KOPT-K1 (cell line): Measurements from ENCODE around the gene CFAP45.

Experiments
- H3K27ac ChIP-seq: fragments of 200-600 bp; sonication (generic); 2 replicates; pipeline ENCODE4 v1.5.1; 2016; ENCODE audit warnings: antibody characterized with exemption, mild to moderate bottlenecking, low read depth, low read length; ENCODE audit not compliant: poor library complexity, severe bottlenecking
- H3K36me3 ChIP-seq: fragments of 200-600 bp; sonication (generic); 2 replicates; pipeline ENCODE4 v1.5.1; 2017; ENCODE audit warnings: antibody characterized with exemption, mild to moderate bottlenecking, low read length, moderate library complexity; ENCODE audit not compliant: insufficient read depth
- H3K9me3 ChIP-seq: fragments of 200-600 bp; sonication (generic); 2 replicates; pipeline ENCODE4 v1.5.1; 2017; ENCODE audit warnings: antibody characterized with exemption, low read length, mild to moderate bottlenecking; ENCODE audit not compliant: insufficient read depth, poor library complexity, severe bottlenecking

The CFAP45 gene

DNA sequence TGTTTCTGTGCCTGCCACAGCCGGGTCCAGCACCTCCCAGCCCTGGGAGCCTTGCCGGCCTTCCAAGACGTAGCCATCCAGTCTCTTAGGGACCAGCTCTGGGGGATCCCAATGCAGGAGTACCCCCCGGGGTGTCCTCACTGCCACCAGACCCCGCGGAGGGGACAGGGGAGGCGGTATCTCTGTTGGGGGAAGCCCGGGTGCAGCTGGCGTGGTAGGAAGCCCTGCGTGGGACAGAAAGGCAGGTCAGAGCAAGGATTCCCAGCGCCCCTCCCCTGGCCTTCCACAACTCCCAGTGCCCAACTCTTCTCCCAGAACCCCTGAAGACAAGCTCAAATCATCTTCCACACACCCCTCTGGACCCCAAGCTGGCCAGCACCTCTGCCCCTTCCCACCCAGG lies 30.3 kb upstream of the CFAP45 start:
- Histone ChIP-seq H3K36me3 (no peaks in the 10 kb centered on the region), H3K9me3 (no peaks in the 10 kb centered on the region), H3K27ac (no peak overlapping the region)

DNA sequence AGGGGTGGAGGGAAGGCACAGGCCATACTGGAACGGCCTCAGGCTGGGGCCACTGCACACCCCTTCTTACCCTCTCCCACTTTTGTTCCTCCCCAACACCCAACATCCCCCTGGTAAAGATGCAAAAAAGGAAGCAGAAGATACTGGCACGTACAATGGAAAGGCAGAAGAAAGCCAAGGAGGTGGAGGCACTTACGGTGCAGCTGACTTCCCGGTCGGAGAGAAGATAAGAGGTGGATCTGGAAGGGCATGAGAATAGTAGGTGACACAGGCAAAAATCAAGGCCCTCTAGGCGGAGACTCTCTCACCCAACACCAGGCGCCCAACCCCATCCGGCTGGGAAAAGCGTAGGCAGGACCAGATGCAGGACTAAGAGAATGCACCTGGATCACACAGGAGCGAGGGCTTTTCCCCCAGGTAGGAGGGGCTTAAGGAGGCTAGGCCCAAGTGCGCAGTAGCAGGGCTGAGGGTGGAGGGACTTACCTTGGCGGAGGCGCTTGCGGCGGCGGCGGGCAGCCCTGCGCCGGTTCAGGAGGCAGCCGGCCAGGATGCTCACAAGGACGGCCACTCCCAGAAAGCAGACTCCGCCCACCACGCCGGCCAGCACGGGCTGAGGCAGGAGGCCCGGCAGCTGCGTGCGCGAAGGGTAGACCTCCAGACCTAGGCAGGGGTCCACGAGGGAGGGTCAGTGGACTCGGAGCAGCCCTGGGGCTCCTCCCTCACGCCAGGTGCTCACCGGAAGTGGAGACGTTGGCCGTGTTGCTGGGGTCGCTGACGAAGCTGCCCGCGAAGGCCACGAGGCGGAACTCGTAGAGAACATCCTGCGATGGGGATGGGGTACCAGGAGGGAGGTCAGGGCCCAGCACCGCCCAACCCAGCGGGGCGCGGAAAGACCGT lies 29.4 kb upstream of the CFAP45 start:
- Histone ChIP-seq H3K27ac (no peak overlapping the region), H3K36me3 (no peaks in the 10 kb centered on the region), H3K9me3 (no peaks in the 10 kb centered on the region)

DNA sequence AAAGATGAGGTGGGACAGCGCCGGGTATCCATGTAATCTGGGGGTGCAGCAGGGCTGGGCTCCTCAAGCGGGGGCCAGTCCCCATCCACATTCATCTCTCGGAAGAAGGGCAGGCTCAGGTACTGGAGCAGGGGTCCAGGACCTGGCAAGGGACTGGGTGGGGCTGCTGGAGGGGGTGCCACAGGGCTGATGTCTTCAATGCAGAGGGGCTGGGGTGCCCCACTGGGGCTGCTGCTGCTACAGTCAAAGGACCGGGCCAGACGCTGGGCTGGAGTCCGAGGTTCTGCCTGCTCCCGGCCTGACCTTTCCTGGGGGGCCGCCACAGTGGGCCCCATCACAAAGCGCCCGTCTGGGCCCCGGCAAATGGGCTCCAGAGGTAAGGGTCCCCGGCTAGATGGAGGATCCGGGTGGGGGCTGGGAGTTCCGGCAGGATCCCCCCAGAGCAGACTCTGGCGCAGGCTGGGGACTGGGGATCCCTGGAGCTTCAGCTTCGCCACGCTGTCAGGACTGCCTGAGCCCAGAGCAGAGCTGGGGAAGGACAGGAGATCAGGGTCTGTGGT lies 28.6 kb upstream of the CFAP45 start:
- H3K9me3 ChIP-seq: no peaks in the 10 kb centered on the region
- no peaks in the 10 kb centered on the region for H3K36me3 ChIP-seq
- no peak overlapping the region for H3K27ac ChIP-seq

- Histone ChIP-seq H3K9me3 (no peaks in the 10 kb centered on the region), H3K27ac (no peak overlapping the region), H3K36me3 (no peaks in the 10 kb centered on the region)
Measured at GRCh38 chr1:159927849-159928431, 28.0 kb upstream of the CFAP45 start.

GRCh38 chr1:159927211-159927848 lies 27.4 kb upstream of the CFAP45 start:
- Histone ChIP-seq H3K27ac (no peak overlapping the region), H3K9me3 (no peaks in the 10 kb centered on the region), H3K36me3 (no peaks in the 10 kb centered on the region)

- H3K9me3 ChIP-seq: no peaks in the 10 kb centered on the region
- peak overlapping the region; percentile 92 for H3K27ac ChIP-seq
- H3K36me3 ChIP-seq: peaks cover 10% of the 10 kb centered on the region
Measured at GRCh38 chr1:159925719-159926078, 25.7 kb upstream of the CFAP45 start.

- no peaks in the 10 kb centered on the region for H3K9me3 ChIP-seq
- H3K27ac ChIP-seq: peak within 1 kb of the TSS; percentile 92
- peaks cover 17% of the 10 kb centered on the region for H3K36me3 ChIP-seq
Measured at GRCh38 chr1:159924791-159925718, 25.1 kb upstream of the CFAP45 start, which contains the start of gene TAGLN2. Gene TAGLN2 (minus strand): TSS chr1:159925507. CDS start chr1:159920509, 4,998 bp downstream.

GRCh38 chr1:159924025-159924790 lies 24.2 kb upstream of the CFAP45 start:
- Histone ChIP-seq H3K9me3 (no peaks in the 10 kb centered on the region), H3K27ac (peak overlapping the region; percentile 92), H3K36me3 (peaks cover 25% of the 10 kb centered on the region)

GRCh38 chr1:159923203-159924024 lies 23.4 kb upstream of the CFAP45 start:
- peak overlapping the region; percentile 92 for H3K27ac ChIP-seq
- H3K36me3 ChIP-seq: peaks cover 33% of the 10 kb centered on the region
- no peaks in the 10 kb centered on the region for H3K9me3 ChIP-seq

DNA sequence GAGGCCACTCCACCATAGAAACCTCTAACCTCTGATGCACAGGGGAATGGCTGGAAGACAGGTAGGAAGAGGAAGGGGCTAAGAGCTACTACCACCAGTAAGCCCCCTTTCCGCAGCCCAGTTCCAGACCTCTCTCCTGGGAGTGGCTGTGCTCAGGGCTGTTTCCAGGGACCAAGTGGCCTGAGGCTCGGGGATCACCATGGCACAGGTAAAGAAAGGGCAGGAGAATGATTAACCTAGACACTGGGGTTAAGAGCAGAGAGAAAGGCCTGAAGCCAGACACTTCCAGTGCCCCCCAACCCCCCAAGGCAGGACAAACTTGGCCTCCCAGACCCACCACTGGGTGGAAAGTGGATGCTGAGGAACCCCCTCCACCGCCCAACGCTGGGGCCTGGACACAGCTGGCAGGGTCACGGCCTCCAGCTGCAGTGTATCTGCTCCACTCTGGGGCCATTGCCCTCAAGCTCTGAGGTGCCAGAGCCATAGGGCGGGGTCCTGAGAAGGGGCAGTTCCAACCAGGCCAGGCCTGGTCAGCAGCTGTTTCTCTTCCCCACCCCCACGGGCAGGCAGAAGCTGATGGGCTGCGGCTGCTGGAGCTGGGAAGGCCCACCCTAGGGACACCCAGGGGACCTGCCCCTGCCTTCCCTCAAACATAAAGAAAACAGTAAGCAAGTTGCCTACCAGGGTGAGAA lies 22.7 kb upstream of the CFAP45 start:
- H3K36me3 ChIP-seq: peaks cover 41% of the 10 kb centered on the region

DNA sequence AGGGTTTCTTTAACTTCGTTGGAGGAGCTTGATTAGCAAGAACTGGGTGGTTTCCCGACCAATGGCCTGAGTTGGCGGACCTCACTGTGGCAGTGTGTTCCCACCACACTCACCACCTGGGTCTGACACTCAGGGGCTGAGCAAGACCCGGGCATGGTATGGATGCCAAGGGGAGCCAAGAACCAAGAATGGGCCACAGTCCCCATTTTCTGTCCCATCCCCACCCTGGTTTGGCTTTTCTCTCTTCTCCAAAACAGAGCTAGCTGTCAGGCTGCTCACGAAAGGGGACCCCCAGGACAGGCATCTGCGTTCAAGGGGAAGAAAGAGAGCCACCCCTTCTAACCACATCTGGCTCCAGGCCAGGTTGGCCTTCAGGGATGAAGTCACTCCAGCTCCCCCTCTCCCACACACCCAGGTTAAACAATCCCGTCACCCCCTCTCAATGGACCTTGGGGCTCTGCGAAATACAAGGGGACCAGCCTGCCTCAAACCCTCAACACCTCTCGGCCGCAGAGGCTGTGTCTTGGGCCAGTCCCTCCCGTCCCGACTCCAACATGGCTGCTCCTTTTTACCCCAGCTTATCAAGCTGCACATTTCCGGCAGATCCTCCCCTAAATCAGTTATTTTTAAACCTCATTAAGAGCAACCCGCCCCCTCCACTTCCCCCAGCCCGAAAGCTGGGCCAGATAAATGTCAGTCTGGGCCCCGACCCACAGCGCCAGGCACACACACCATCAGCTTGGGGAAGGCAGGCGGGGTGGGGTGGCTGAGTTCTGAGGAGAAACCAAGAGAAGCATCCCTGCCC lies 21.9 kb upstream of the CFAP45 start:
- Histone ChIP-seq H3K36me3 (peaks cover 48% of the 10 kb centered on the region), H3K27ac (peak overlapping the region; percentile 92), H3K9me3 (no peaks in the 10 kb centered on the region)

More for the DNA sequence above, 22.7 kb upstream of the CFAP45 start:
- Histone ChIP-seq H3K9me3 (no peaks in the 10 kb centered on the region), H3K27ac (peak overlapping the region; percentile 92)

- Histone ChIP-seq H3K27ac (peak overlapping the region; percentile 92), H3K36me3 (peaks cover 55% of the 10 kb centered on the region), H3K9me3 (no peaks in the 10 kb centered on the region)
Measured at GRCh38 chr1:159921251-159921650, 21.3 kb upstream of the CFAP45 start.
